ENCODE data around the gene ZFYVE26. TPM values are rescaled to one million over a fixed set of nuclear protein-coding genes. Genes with fewer than 3 reads are reported as not detected.

The ZFYVE26 gene
- total RNA-seq, 2 experiments from 2014 or later = 14.4 to 16.8 TPM

GRCh38 chr14:67776653-67777322 lies 39.6 kb downstream of the ZFYVE26 start:
- POLR2A ChIA-PET = no interaction called here
- no peaks in the 10 kb centered on the region for H3K9me3 Mint-ChIP-seq
- TF ChIP-seq CTCF (IDR thresholded peaks at IDR 0.05) = no peak
- no peak overlapping the region for H3K27ac Mint-ChIP-seq
- peaks cover 24% of the 10 kb centered on the region for H3K36me3 Mint-ChIP-seq (ENCODE audit: low read depth)
- CTCF ChIA-PET = interaction anchor here (0.5 to 1.3 kb wide), 2 partner anchors 16 to 1659 kb away, joined by 3 read pairs; no protein-coding TSS in a partner anchor
- DNase-seq (no peak), ATAC-seq (no peak)
- H3K27me3 Mint-ChIP-seq = no peaks in the 10 kb centered on the region
- H3K4me3 Mint-ChIP-seq = no peak overlapping the region
- H3K4me1 Mint-ChIP-seq (ENCODE audit: low read depth) = no peaks in the 10 kb centered on the region
- intact Hi-C loops (cut with micrococcal nuclease) = no loop called here

GRCh38 chr14:67773844-67774377 lies 42.5 kb downstream of the ZFYVE26 start:
- Mint-ChIP-seq H3K9me3 (no peaks in the 10 kb centered on the region), H3K27me3 (no peaks in the 10 kb centered on the region), H3K4me1 (ENCODE audit: low read depth) (no peaks in the 10 kb centered on the region), H3K27ac (no peak overlapping the region), H3K4me3 (no peak overlapping the region), H3K36me3 (ENCODE audit: low read depth) (peaks cover 25% of the 10 kb centered on the region)
- POLR2A ChIA-PET = no interaction called here
- intact Hi-C loops (cut with micrococcal nuclease) = no loop called here
- TF ChIP-seq CTCF (IDR thresholded peaks at IDR 0.05) = no peak
- CTCF ChIA-PET = no interaction called here
- DNase-seq (no peak), ATAC-seq (no peak)

GRCh38 chr14:67768219-67768618 lies 48.2 kb downstream of the ZFYVE26 start:
- intact Hi-C loops (cut with micrococcal nuclease) = no loop called here
- no peak for TF ChIP-seq CTCF (IDR thresholded peaks at IDR 0.05)
- CTCF ChIA-PET = no interaction called here
- H3K4me3 Mint-ChIP-seq = no peak overlapping the region
- DNase-seq = no peak
- POLR2A ChIA-PET = interaction anchor here (0.6 kb wide), 1 partner anchor 396 kb away, joined by 5 read pairs; no protein-coding TSS in a partner anchor
- H3K4me1 Mint-ChIP-seq (ENCODE audit: low read depth) = no peaks in the 10 kb centered on the region
- H3K9me3 Mint-ChIP-seq = no peaks in the 10 kb centered on the region
- peaks cover 21% of the 10 kb centered on the region for H3K36me3 Mint-ChIP-seq (ENCODE audit: low read depth)
- ATAC-seq = no peak
- H3K27me3 Mint-ChIP-seq = no peaks in the 10 kb centered on the region
- no peak overlapping the region for H3K27ac Mint-ChIP-seq

- H3K27ac Mint-ChIP-seq = no peak overlapping the region
- intact Hi-C loops (cut with micrococcal nuclease) = no loop called here
- ATAC-seq (no peak), DNase-seq (no peak)
- CTCF ChIA-PET = interaction anchor here (0.9 to 1.1 kb wide), 2 partner anchors 17 to 23 kb away, joined by 3 read pairs; no protein-coding TSS in a partner anchor
- peaks cover 11% of the 10 kb centered on the region for H3K36me3 Mint-ChIP-seq (ENCODE audit: low read depth)
- no peaks in the 10 kb centered on the region for H3K27me3 Mint-ChIP-seq
- POLR2A ChIA-PET = no interaction called here
- no peak overlapping the region for H3K4me3 Mint-ChIP-seq
- H3K4me1 Mint-ChIP-seq (ENCODE audit: low read depth) = no peaks in the 10 kb centered on the region
- no peak for TF ChIP-seq CTCF (IDR thresholded peaks at IDR 0.05)
- no peaks in the 10 kb centered on the region for H3K9me3 Mint-ChIP-seq
Observed at GRCh38 chr14:67766035-67766680, 50.2 kb downstream of the ZFYVE26 start.
